GM12892 (cell line): ENCODE measurements around the gene ZBTB32.

Source experiments
- POLR2AphosphoS5 ChIP-seq: IDR thresholded peaks from 2 replicates; pipeline ENCODE4 v1.6.1; 2011; ENCODE audit warnings: low read depth, low read length, control low read depth
- TAF1 ChIP-seq: IDR thresholded peaks from 2 replicates; pipeline ENCODE4 v1.6.1; 2011; ENCODE audit warnings: low read depth, mild to moderate bottlenecking, control low read depth, low read length, borderline replicate concordance

GRCh38 chr19:35731779-35732405 lies 27.5 kb downstream of the ZBTB32 start:
- TF ChIP-seq TAF1 (no peak), POLR2AphosphoS5 (no peak)
